ENCODE measurements around the gene ADISSP. TPM values are rescaled to one million over a fixed set of nuclear protein-coding genes. Genes with fewer than 3 reads are reported as not detected.

ADISSP gene
- total and polyA plus RNA-seq, 2 of the 13 experiments (the other 11 are each of a cell fraction or from before 2014, with no cell fraction given) = 38.3 to 90.6 TPM

GRCh38 chr20:3786665-3787323 lies 19.2 kb upstream of the ADISSP start, which contains the start of gene CENPB (continued):
- no peak for TF ChIP-seq FOXJ3 (CRISPR knock-in tag; IDR thresholded peaks at IDR 0.05; ENCODE audit: borderline replicate concordance)
- no peak; the same call in 1 of the 2 replicates for TF ChIP-seq POLR2AphosphoS5 (IDR thresholded peaks at IDR 0.05; ENCODE audit: low read depth, low read length)
- TF ChIP-seq PRMT3 (CRISPR knock-in tag; IDR thresholded peaks at IDR 0.05; ENCODE audit: borderline replicate concordance, low read depth) = no peak
- no peak for TF ChIP-seq CBX5 (CRISPR knock-in tag; IDR thresholded peaks at IDR 0.05; ENCODE audit: borderline replicate concordance)
- no peak for TF ChIP-seq RNF2 (conservative IDR thresholded peaks at IDR 0.05; ENCODE audit: low read depth)
- TF ChIP-seq ZUFSP (CRISPR knock-in tag; IDR thresholded peaks at IDR 0.05; ENCODE audit: borderline replicate concordance) = no peak
- TF ChIP-seq MATR3 (CRISPR knock-in tag; IDR thresholded peaks at IDR 0.05) = no peak
- TF ChIP-seq XRCC5 (optimal IDR thresholded peaks at IDR 0.05; ENCODE audit: low read length) = peak; percentile 92
- TF ChIP-seq TGIF2 (CRISPR knock-in tag; IDR thresholded peaks at IDR 0.05) = no peak
- no peak for TF ChIP-seq ATF5 (CRISPR knock-in tag; IDR thresholded peaks at IDR 0.05; ENCODE audit: low read depth)
- TF ChIP-seq SNRNP70 (IDR thresholded peaks at IDR 0.05; ENCODE audit: low read depth, low read length) = no peak
- no peak for TF ChIP-seq ZNF264 (CRISPR knock-in tag; IDR thresholded peaks at IDR 0.05)
- no peak for TF ChIP-seq GRHL1 (CRISPR knock-in tag; conservative IDR thresholded peaks at IDR 0.05)
- TF ChIP-seq LCORL (IDR thresholded peaks at IDR 0.05) = no peak
- 0 out of 2 replicates have a peak, but pooled peaks have one; percentile 24 for TF ChIP-seq LCORL (CRISPR knock-in tag; IDR thresholded peaks at IDR 0.05)
- peak; percentile 84 for TF ChIP-seq ZMYM4 (CRISPR knock-in tag; IDR thresholded peaks at IDR 0.05)
- no peak for TF ChIP-seq ZNF337 (CRISPR knock-in tag; IDR thresholded peaks at IDR 0.05; ENCODE audit: borderline replicate concordance, low read depth)
- no peak for TF ChIP-seq ZSCAN30 (CRISPR knock-in tag; IDR thresholded peaks at IDR 0.05)
- no peak for TF ChIP-seq TCF7 (IDR thresholded peaks at IDR 0.05; ENCODE audit: low read depth)
- TF ChIP-seq DMAP1 (CRISPR knock-in tag; IDR thresholded peaks at IDR 0.05) = no peak
- no peak for TF ChIP-seq ZFAT (CRISPR knock-in tag; conservative IDR thresholded peaks at IDR 0.05)
- TF ChIP-seq ZNF256 (CRISPR knock-in tag; conservative IDR thresholded peaks at IDR 0.05) = no peak
- TF ChIP-seq HNRNPL (IDR thresholded peaks at IDR 0.05; ENCODE audit: low read depth, low read length) = no peak
- TF ChIP-seq IRX3 (CRISPR knock-in tag; IDR thresholded peaks at IDR 0.05; ENCODE audit: borderline replicate concordance, low read depth) = no peak
- no peak for TF ChIP-seq ZNF468 (CRISPR knock-in tag; IDR thresholded peaks at IDR 0.05)
- no peak for TF ChIP-seq THAP8 (CRISPR knock-in tag; IDR thresholded peaks at IDR 0.05; ENCODE audit: borderline replicate concordance)
- no peak for TF ChIP-seq CREB3 (CRISPR knock-in tag; IDR thresholded peaks at IDR 0.05)

Measured in HepG2 (cell line).